ENCODE results near the gene TRNP1.
"Not testable (repeated sequence)": the region's sequence is repeated elsewhere in the genome, so short reads cannot be mapped to it uniquely, and the experiment has no call there.

Gene TRNP1

GRCh38 chr1:26972821-26973220 is 20.7 kb upstream of the TRNP1 start:
- no peak for DNase-seq (ENCODE audit: low spot score)

DNA sequence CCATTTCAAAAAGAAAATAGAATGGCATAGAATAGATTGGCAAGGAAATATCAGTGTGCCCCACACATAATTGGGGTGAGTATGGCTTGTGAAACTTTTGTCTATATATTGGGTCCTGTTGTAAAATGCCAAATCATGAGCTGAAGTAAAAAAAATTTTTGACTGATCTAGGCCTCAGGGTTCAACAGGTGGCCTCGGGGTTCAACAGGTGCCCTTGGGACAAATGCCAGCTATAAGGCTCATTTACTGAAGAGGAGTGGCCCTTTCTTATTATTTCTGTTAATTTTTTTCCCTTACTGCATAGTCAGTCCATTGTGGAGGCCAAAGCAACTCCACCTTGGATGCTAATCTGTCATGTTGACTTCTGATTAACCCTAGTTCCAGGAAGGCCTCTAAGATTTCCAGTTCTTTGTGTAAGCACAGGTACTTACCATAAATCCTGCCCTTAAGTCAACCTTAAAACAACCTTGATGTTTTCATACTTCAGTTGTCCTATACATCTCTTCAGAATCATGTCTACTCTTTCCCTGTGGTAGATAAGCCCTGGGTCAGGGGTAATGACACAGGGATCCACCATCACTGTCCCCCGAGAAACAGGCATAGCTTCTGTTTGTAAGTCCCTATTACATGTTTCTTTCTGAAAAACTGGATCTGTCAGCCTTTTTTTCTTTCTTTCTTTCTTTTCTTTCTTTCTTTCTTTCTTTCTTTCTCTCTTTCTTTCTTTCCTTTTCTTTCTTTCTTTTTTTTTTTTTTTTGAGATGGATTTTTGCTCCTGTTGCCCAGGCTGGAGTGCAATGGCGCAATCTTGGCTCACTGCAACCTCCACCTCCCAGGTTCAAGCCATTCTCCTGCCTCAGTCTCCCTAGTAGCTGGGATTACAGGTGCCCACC is 16.6 kb upstream of the TRNP1 start:
- DNase-seq (ENCODE audit: low spot score), result no peak

- no peak for DNase-seq (ENCODE audit: low spot score)
Observed at GRCh38 chr1:26978901-26979300, 14.6 kb upstream of the TRNP1 start.

DNA sequence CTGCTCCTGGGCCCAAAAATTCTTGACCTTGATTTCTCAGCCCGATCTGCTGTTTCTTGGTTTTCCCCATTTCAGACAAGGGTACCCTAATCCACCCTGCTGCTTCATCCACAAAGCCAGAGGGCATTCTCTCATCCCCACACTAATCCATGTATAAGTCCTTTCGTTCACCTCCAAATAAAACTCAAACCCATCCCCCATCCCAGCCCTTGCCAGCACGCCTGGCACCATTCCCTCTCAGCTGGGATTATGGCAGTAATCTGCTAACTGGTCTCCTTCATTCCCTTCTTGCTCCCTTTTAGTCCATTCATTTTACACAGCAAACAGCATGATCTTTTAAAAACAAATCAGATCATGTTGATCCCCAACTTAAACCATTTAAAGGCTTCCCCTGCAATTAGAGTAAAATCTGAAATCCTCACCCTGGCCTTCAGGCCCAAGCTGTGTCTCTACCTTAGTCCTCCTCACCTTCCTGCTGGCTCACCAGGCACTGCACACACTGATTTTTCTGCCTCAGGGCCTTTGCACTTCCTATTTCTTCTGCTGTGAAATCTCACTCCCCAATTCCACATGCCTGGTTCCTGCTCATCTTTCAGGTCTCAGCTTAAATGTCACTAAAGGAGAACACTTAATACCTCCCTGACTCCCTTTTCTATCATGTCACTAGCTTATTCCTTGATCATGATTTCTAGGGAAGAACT is 12.2 kb upstream of the TRNP1 start:
- no peak for DNase-seq (ENCODE audit: low spot score)

GRCh38 chr1:26983863-26984262 is 9.6 kb upstream of the TRNP1 start:
- no peak for DNase-seq (ENCODE audit: low spot score)

GRCh38 chr1:26984291-26984690 is 9.2 kb upstream of the TRNP1 start:
- DNase-seq (ENCODE audit: low spot score), result no peak

- DNase-seq (ENCODE audit: low spot score), result no peak
Observed at GRCh38 chr1:26986658-26987057, 6.8 kb upstream of the TRNP1 start.

GRCh38 chr1:26989403-26990109 is 3.9 kb upstream of the TRNP1 start:
- DNase-seq (ENCODE audit: low spot score), result not testable (repeated sequence)

- DNase-seq (ENCODE audit: low spot score), result no peak
Observed at GRCh38 chr1:26991310-26992116, 2.0 kb upstream of the TRNP1 start.

- DNase-seq (ENCODE audit: low spot score), result no peak
Observed at GRCh38 chr1:26994020-26994786, 711 bp downstream of the TRNP1 start.

DNA sequence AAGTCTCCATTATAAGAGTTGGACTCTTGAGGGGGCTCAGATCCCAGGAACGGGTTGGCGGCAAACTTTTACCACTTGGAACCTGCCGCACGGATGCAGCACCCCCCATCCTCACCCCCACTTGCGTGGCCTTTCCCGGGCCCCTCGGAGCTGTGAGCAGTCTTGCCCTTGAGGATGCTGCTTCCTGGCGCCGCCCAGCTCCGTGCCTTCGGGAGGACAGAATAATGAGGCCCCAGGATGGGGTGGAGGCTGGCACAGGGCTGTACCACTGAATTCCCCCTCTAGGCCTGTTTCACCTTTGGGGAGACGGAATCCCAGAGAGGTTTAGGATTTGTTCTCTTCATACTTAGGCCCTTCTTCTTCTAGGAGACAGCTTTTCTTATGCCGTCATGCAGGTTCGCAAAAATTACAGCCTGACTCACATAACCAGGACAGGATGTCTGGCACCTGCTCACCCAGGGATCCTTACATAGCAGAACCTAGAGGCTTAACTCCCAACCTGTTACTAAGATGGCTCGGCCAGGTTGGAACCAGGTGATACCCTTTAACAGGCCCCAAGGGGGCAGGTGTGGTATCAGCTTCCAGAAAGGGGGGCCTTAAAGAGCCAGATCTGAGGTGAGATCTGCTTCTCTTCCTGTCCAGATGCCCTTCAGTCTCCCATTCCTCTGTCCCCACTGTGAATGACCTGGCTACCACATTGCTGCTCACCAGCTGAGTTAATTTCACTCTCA is 1.5 kb downstream of the TRNP1 start:
- DNase-seq (ENCODE audit: low spot score), result no peak

DNA sequence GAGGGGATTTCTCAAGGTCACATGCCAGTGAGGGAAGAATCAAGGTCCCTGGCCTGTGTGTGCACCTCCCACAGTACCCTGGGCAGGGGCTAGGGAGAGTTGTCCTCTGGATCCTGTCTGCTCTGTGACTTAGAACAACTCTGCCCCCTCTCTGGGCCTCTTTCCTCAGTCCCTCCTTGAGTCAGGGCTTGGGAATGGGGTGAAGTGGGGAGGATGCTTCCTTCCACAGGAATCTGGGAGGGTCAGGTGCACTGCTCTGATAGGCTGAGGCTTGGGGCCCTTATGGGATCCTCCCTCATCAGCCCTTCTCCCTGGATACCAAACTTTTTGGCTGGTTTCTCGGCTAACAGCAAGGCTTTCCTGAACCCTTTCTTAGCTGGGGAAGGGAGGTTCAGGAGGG is 2.5 kb downstream of the TRNP1 start:
- DNase-seq (ENCODE audit: low spot score), result no peak

- no peak for DNase-seq (ENCODE audit: low spot score)
Observed at GRCh38 chr1:26996665-26997064, 3.2 kb downstream of the TRNP1 start.

GRCh38 chr1:26998429-26999300 is 5.2 kb downstream of the TRNP1 start:
- DNase-seq (ENCODE audit: low spot score), result no peak

DNA sequence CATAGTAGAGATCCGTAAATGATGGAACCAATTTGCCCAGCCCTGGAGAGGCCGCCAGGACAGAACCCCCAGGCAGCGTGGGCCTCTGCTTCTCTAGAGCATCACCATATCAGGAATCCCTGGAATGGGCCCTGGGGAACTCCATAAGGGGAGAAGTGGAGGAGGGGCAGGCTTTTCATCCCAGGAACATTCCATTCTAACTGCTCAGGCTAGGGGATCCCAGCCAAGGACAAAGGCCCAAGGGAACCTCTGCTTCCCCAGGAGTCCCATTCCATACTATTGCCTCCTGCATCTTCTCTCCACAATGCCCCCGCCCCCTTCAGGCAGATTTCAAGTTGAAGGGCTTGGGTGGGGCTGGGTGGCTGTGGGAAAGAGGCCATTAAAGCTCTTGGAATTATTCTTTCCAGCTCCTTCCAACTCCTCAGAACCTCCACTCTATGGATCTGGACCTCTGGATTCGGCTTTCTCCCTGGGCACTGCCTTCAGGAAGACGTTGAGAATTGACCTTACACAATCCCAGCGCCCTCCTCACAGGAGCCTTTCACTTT is 6.0 kb downstream of the TRNP1 start:
- no peak for DNase-seq (ENCODE audit: low spot score)

DNA sequence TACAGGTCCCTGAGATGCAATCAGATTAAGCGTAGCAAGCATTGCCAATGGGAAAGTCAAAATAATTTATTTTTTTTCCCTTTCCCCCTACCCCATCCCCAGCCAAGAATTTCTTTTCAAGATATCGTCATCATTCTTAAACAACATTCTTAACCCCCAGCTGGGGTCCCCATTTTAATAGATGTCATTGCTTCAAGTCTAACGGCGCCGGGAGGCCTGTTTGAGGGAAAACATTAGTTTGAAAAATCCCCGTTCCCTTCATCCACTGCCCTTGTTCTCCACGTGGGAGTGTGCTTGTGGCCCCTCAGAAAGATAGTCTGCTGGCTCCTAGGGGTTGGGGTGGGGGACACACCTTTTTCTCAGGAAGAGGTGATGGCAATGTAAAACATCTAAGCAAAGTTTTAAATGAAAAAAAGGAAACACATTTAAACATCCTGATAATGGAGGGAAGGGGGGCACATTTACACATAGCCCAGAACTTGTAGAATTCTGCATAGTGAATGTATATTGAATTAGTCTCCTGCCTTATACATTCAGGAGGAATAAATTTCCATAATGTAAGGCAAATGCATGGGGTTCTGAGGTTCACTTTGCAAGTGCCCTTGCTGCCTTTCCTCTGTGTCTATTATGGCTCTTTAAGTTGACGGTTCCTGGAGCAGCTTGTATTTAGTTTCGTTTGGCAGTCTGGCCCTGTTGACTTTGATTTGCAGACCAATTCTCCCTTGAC is 6.8 kb downstream of the TRNP1 start:
- no peak for DNase-seq (ENCODE audit: low spot score)

DNA sequence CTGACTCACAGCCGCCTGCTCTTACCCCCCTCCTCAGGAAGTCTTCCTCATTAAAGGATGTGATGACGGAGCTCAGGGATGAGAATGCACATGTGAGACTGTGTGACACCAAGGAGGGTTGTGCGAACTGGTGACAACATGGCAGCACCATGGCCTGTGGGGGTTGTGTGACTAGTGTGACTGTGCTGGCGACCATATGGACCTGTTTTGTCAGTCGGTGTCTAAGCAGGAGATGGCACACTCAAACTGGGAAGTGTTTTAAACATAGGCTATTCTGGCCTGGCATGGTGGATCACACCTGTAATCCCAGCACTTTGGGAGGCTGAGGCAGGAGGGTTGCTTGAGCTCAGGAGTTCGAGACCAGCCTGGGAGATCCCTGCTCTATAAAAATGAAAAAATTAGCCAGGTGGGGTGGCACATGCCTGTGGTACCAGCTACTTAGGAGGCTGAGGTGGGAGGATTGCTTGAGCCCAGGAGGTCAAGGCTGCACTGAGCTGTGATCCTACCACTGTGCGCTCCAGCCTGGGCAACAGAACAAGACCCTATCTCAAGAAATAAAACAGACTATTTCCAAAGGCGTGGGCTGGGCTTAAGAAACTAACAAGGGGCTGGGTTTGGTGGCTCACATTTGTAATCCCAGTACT is 7.4 kb downstream of the TRNP1 start:
- no peak for DNase-seq (ENCODE audit: low spot score)
